ENCODE data around the gene GNAS-AS1.

Gene GNAS-AS1

DNA sequence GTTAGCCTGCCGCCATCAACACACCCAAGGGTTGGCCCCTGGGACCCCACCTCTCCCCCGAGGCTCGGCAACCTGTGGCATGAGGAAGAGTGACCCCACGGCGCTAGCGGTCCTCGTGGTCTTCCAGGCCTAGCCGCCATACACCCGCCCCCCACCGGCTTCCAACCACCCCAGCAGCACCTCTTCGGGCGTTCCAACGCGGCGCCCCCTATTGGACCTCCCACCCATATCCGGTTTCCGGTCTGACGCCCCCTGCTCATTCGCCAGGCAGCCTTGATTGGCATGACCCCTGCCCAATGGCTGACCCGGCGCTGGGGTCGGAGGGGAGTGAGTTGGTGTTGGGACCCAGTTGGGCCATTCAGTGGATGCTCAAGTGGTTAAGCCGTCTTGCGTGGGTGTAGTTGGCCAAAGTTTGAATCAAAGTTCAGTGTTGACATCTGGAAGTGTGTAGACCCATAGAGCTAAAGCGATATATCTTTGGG is at the start of gene GNAS-AS1:
Gene GNAS-AS1 (minus strand): TSS at position 210 of the 482 bp plus-strand sequence.
- DNase-seq (ENCODE audit: low spot score), result peak; percentile 96

DNA sequence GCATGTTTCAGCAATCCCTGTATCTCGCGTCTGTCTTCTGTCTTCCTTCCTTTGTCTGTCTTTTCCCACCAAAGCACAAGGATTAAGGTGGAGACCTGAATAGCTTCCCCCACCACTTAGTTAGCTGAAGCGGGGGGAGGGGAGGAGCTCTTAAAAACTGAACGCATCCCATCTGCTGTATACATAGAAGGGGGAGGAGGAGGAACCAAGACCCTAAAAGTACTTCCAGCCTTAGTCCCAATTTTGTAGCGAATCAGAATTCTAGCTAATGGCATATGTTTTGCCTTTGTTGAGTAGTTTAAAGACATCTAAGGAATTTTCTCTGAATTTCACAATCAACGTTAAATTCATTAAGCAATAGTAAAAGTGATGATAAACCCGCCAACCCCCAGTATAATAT is 49.7 kb upstream of the GNAS-AS1 start:
- no peak for DNase-seq (ENCODE audit: low spot score)

DNA sequence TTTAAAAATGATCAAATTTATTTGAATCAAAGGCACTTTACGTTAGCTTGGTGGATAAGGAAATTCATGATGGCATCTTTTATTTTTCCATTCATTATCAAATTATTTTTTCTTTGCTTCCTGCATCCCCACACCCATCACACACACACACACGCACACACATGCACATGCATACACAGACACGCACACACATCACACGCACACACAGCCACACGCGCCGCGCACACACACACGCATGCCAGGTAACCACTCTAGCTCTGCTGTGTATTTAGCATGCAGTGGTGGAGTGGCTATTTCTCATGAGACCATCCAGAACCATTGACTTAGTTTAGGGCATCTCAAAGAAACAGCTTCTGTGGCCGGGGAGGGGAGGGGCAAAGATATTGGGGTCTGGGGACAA is 48.8 kb upstream of the GNAS-AS1 start:
- DNase-seq (ENCODE audit: low spot score), result no peak

DNA sequence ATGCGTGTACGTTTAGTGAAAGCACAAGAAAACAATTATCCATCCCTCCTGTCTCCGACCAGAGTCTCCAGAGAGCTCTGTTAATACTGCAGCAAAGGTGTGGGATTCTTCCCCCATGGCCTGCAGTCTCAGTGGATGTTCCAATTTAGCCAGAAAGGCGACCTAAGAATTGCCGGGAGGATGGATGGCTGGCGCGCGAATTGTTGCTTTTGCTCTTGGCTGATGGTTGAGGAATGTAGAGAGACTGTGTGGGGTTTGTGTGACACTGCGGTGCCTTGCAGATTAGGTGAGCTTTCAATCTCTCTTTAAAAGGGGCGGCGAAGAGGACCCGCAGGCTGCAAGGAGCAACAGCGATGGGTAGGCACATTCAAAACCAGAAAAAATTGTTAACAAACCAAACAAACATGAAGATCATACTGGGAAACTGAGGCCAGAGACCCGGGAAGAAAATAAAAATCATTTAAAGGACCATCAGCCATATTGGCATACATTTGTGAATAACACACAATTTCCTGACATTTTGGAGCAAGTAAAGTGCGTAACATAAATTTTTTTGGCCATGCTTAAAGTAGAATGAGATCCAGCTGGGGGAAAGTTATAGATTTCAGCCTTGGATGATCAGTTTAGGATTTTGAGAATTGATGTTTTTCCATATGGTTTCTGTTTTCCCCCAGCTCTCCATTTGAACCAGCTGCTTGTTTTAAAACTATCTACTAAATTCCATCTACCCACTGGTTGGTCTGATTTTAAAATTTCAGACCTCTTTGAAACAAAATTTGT is 48.1 kb upstream of the GNAS-AS1 start:
- DNase-seq (ENCODE audit: low spot score), result no peak

DNA sequence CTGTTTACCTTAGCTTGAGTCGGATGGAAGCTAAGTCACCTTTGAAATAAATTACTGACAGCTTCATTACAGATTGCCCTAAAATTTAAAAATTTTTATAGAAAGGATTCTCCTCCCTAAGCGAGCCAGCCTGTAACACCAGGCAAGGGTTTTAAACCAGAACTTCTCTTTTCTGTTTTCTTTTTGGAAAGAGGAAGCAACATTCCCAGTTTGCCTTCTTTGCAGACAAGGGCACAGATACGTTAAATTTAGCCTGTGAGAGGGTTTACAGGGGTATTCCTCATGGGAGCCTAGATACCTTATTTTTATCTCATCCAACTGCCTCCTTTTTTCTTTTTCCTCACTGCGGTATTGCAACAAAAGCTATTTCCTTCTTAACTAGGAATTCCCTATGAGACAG is 46.8 kb upstream of the GNAS-AS1 start:
- DNase-seq (ENCODE audit: low spot score), result no peak

DNA sequence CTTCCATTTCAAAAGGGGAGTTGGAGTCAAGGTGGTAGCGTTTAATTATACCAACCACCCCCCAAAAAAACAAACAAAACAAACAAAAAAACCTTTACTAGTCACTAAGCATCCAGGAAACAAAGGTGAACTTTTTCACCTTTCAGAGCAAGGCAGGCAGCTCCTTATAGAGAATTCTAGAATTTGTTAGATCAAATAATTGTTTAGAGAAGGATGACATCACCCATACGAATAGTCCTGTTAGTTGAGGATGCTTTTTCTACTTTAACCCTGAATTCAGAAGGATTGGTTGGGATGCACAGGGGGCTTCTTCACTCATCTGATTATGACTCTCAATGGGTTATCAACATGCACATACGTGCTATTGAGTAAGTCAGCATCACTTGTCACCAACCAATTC is 46.1 kb upstream of the GNAS-AS1 start:
- DNase-seq (ENCODE audit: low spot score), result no peak

DNA sequence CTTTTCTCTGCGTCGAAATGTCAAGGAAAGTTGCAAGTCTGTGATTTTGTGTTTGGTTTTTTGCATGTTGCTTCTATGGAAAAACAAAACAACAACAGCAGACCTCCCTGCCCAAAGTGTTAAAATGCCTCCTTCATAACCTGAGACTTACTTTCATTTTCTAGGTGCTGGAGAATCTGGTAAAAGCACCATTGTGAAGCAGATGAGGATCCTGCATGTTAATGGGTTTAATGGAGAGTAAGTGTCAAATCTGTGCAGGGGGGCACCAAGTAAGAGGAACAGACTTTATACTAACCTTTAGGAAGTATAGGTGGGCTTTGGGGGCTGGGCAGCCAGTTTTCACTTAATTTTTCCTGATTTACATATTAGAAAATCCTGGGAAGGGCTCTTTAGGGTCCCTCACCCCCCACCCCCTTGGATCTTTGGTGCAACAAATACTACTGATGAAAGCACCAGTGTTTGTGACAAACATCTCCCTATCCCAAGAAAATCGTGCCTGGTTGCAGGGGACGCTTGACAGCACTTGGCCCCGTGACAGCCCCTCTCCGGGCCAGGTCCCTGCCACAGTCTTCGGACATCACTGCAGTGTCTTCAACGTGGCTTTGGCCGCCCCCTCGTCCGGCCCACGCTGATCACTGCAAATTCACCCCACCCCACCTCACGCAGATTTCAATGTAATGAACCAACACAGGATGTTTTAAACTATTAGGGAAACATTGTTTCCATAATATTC is 44.9 kb upstream of the GNAS-AS1 start:
- DNase-seq (ENCODE audit: low spot score), result no peak

DNA sequence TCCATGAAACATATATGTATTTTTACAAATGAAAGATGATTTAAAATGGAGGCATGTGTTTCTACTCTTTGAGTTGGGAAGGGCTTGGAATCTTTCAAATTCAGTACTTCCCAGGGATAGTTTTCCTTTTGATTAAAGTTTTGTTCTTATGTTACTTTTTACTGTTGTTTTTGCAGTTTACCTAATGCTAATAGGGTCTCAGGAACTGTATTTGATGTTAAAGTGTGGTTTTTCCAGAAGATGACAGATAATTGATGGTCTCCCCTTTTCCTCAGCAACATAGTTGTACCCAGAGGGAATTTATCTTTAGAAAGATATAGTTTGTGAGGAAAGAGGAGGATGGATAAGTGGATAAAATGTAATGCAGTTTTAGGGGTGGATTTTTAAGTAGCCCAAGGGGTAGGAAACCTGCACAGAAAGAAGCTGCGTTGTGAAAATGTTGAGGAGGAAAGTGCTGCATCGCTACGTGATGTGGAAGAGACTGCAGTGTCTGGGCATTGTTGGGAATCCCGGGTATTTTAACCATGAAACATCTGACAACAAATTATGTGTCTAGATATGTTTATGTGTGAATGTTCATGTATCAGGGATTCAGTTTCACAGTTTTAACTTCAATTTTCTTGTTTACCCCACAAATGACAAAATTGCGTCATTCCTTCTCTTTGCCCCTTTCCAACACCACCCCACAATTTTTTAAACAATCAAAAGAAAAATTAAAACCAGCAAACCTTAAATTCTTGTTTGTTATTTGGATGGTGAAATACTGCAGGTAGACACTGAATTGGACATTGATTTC is 44.1 kb upstream of the GNAS-AS1 start:
- DNase-seq (ENCODE audit: low spot score), result no peak

DNA sequence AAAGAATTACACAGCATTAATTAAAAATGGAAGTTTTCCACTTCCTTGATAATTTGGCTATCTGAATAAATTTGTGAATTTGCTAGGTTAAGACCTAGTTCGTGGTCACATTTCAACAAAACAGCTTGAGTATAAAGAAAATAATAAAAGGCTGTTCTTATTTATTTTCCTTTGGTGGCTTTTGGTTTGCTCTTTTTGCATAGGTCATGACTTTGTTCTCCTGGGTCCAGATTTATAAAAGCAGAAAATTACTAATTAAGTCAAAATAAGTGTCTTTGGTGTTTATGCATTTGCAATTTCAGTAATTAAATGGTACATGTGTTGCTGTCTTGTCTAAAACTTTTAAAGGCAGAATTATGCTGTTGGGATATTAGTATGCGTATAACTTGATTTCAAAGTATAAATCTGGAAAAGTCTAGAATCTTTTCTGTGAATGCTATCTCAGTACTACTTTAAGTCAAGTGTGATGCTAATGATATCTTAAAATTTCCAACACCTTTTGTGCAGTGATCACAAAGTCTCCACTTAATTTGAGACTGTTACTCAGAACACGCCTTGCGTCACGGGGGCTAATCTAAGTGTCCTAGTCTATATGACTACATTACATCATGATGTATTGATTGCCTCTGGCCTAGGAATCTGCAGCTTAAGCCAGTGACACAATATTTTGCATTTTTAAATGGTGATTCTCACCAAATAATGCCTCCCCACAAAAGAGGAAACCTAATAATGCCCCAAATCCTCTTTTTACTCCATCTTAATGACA is 42.8 kb upstream of the GNAS-AS1 start:
- peak; percentile 37 for DNase-seq (ENCODE audit: low spot score)

DNA sequence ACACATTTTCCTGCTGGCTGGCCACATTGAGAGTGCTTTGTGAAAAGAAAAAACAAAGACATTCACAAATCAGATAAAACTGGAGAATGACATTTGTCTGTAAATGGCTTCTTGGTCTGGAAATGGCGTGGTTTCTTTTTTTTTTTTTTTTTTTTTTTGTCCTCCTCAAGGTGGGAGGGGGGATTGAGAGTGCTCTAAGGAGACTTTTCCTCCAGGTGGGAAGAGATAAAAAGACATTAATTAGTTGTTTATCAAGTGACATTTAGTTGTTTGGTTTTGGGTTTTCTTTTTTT is 42.2 kb upstream of the GNAS-AS1 start:
- no peak for DNase-seq (ENCODE audit: low spot score)

DNA sequence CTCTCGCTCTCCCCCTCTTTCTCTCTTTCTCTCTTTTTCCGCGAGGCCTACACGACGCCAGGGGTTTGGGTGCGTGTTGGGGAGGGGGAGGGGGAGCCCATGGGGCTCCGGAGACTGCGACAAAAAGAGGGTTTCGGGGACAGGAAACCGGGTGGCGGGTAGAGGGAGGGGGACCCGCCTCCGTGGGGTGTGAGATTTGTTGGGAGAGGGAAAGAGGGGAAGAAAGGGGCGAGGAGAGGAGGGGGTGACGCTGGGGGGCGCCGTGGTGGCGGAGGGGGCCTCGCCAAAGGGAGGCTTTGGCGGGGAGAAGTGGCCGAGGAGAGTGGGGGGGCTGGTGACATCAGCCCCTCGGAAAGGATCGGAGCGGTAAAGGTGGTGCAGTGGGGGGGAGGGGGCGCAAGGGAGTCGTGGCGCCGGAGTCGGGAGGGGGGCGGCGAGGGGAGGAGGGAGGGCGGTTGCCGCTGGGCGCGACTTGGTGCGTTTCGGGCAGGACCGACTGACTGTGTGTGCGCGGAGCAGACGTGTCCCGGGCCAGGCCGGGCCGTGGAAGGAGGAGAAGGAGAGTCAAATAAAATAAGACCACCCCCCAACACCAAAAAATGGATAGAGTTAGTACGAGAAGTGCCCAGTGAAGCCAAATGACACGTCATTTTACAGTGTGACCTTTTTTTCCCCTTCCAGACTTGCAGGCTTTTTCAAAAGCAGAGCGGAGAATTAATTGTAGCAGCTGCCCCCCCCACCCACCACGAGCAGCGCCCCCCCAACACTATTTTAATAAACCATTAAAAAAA is 41.6 kb upstream of the GNAS-AS1 start:
- DNase-seq (ENCODE audit: low spot score), result peak; percentile 77

DNA sequence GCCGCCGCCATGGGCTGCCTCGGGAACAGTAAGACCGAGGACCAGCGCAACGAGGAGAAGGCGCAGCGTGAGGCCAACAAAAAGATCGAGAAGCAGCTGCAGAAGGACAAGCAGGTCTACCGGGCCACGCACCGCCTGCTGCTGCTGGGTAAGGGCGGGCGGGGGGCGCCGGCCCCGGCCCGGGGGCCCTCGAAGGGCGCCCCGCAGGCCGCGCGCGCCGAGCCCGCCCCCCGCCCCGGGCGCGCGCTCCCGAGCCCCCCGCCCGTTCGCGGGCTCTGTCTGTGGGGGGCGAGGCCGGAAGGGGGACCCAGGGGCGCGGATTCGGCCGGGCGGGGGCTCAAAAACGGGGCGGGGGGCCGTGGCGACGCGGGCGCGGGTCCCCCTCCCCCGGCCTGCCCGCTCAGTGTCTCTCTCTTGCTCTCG is 41.0 kb upstream of the GNAS-AS1 start:
- peak; percentile 43 for DNase-seq (ENCODE audit: low spot score)

DNA sequence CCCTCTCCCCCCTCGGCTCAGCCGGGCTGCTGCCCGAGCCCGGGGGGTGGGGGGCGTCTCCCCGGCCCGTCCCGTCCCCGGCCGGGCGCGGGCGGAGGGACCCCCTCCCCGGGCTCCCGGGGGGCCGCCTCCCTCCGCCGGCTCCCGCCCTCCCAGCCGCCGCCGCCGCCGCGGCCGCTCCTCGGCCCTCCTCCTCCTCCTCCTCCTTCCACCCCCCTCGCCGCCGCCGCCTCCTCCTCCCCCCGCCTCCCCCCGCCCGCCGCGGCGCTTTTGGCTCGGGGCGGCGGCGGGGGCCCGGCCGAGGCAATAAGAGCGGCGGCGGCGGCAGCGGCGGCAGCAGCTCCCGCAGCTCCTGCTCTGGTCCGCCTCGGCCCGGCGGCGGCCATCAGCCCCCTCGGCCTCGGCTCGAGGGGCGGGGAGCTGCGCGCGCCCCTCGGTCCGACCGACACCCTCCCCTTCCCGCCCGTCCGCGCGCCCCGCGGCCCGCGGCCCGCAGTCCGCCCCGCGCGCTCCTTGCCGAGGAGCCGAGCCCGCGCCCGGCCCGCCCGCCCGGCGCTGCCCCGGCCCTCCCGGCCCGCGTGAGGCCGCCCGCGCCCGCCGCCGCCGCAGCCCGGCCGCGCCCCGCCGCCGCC is 40.5 kb upstream of the GNAS-AS1 start:
- peak; percentile 52 for DNase-seq (ENCODE audit: low spot score)

DNA sequence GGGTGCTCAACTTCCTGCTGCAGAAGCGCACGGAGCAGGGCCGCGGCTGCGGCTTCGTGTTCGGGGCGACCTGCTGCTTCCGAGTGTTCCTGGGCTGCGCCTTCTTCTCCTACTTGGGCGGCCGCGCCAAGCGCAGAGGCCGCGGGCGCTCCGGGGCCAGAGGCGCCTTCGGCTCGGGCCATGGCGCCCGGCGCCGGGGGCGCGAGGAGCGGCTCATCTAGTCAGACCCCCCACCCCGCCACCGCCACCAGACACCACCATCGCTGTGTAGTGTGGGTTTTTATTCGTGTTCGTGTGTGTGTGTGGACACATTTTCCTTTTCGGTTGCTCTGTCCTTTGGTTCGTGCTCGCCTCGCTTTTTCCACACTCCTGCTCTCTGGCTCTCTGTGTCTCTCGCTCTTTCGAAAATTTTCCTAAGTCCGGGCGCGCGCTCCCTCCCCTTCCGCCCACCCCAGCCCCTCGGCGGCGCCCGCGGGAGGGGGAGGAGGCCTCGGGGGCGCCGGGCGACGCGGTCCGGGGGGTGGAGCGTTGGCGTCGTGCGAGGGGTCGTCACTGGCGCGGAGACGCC is 39.9 kb upstream of the GNAS-AS1 start:
- DNase-seq (ENCODE audit: low spot score), result peak; percentile 91

DNA sequence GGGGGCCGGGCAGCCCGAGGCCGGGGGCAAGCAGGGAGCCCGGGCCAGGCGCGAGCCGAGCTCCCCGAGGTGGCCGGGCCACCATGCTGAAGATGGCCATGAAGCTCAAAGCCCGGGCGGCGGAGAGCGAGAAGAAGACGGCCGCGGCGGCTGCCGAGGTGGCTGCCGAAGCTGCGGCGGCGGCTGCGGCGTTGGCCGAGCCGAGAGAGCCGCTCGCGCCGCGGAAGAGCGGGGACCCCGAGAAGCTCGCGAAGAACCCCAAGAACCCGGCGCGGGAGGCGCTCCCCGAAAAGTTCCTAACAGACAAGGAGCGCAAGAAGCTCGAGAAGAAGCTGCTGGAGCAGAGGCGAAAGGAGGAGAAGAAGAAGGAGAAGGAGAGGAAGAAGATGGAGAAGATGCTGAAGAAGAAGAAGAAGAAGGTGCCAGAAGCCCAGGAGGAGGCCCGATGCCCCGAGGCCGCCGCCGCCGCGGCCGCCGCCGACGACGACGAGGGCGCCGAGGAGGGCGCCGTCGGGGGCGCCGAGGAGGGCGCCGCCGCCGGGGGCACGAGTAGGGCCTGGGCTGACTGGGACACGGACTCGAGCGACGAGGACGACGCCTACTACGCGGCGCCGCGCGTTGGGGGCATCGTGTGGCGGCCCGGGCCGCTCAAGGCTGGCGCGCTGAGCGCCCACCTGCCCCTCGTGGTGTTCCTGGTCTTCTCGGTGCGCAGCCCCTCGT is 39.3 kb upstream of the GNAS-AS1 start:
- DNase-seq (ENCODE audit: low spot score), result no peak

DNA sequence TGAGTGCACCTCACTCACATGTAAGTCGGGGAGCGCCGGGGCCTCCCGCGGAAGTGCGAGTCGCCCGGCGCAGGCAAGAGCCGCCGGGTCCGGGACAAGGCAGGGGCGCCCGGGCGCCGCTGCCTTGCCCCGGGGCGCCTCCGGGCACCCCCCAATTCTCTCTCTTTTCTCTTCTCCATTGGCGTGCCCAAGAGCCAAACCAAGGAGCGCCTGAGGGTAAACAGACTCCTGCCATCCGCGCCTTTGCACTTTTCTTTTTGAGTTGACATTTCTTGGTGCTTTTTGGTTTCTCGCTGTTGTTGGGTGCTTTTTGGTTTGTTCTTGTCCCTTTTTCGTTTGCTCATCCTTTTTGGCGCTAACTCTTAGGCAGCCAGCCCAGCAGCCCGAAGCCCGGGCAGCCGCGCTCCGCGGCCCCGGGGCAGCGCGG is 38.6 kb upstream of the GNAS-AS1 start:
- peak; percentile 22 for DNase-seq (ENCODE audit: low spot score)

DNA sequence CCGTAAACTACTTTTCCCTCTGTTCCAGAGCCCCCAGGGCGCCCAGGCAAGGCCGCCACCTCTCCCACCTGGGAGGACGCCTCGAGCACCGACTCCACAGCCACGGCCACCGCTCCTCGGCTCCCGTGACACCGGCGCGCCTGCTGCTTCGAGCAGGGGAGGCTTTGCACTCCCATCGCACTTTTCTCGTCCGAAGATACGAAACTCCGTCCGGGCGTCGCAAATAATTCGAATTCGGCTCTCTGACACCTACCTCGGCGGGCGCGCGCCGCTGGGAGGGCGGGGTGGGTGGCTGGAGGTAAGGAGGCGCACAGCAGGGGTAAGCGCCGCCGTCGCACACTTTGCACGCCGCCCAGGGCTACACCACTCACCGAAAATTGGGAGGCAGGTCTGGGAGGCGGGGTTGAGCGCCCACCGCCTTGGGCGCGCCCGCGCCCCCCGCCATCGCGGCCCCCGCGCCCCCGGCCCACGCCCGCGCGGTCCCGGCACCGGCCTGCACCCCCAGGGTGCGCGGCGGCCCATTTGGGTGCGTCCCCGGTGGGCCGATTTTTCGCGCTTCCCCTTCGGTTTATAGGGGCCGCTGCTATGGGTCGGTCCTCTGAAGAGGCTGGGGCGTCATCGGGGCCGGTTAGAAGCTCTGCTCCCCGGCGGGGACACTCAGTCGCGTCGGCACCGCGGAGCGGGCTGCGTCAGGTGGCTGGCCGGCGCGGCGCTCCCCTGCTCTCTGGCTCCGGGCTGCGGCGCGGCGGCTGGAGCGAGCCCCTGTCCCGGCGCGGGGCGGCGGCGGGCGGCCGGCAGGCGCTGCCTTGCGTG is 38.0 kb upstream of the GNAS-AS1 start:
- peak; percentile 91 for DNase-seq (ENCODE audit: low spot score)

DNA sequence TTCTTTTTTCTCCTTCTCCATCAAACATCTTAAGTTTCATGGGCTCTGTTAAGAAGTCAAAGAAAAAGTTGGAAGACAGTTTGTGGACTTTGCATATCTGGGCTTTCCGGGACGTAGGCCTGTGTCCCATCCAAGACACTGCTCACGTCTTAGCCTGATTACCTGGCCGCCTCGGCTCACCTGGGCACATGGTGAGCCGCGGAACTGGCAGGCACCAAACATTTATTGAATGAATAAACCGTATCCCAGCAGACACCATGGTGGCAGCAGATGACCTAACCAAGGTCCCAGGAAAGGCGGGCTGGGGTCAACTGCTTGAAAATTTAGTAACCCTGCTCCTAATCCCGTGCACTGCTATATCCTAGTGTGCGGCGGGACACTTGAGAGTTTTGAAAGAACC is 37.4 kb upstream of the GNAS-AS1 start:
- no peak for DNase-seq (ENCODE audit: low spot score)

DNA sequence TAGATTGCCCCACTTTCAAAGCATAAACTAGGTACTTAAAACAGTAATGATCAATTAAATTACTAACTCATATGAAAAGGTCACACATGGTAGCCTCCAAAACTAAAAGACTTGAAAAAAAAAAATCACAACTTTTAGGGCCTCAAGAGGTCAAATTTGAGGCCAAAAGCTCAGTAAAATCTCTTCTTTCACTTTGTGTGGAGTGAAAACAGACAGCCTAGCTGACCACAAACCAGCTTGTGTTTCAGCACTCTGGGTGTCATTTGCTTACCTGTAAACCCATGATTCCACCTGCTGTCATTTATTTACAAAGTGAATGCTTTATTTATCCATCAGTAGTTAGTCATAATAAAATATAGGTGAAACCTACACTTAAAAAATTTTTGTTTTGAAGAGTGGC is 35.8 kb upstream of the GNAS-AS1 start:
- DNase-seq (ENCODE audit: low spot score), result no peak

All from HuH-7 (cell line).